ENCODE measurements around the gene EIF4A2.
"Not testable (repeated sequence)": the region's sequence is repeated elsewhere in the genome, so short reads cannot be mapped to it uniquely, and the experiment has no call there.

EIF4A2 gene

DNA sequence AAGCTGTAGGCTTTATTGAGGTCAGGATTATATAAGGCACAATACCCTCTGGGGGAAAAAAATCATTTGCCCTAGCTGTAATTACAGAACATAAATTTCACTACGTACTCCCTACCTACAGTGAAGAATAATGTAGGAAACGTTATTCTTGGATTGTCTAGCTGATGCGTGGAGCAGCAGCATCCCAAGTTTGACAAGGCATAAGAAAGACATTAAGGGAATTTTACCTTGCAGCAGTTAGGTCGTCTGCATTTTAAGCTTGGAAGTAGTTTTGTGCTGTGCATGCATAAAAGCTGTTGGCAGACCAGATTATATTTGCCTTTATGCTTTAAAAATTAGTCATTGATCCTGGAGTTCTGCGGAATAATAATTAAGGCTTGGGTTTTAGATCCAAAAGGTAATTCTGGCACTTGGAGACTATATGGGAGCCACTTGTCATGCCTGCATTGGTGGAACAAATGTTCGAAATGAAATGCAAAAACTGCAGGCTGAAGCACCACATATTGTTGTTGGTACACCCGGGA, 2.2 kb downstream of the EIF4A2 start:
- no peak for DNase-seq (ENCODE audit: low read depth)

- no peak for DNase-seq (ENCODE audit: low read depth)
Measured at GRCh38 chr3:186786922-186787321, 3.5 kb downstream of the EIF4A2 start.

GRCh38 chr3:186787642-186788481, 4.5 kb downstream of the EIF4A2 start:
- DNase-seq (ENCODE audit: low read depth), result no peak

DNA sequence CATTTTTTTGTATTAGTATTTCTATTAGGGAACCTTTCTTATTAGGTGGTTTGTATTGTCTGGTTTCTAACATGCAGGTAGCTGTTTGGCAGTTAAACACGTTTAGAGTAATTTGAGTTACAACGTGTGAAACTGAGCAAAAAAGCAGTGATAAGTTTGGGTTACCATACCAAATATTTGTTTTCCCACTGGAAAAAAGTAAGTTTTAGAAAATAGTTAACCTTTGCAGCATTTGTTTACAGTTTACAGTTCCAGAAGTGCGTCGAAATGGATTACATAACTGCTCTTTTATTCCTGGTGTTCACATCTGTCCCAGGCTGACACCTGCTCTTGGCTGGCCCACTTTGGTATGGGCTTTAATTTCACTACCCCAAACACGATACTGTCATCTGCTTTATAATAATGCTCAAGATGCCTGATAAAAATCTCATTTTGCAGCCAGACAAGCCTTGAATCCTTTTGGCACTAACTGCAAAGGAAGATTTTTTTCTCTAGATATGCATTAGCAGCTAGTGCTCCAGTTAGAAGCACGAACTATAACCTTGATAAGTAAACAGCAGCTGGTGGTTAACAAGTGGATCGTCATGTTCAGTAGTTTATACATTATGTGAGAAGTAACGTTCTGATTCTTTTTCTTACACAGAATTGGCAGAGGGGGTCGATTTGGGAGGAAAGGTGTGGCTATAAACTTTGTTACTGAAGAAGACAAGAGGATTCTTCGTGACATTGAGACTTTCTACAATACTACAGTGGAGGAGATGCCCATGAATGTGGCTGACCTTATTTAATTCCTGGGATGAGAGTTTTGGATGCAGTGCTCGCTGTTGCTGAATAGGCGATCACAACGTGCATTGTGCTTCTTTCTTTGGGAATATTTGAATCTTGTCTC, 5.3 kb downstream of the EIF4A2 start:
- DNase-seq (ENCODE audit: low read depth), result no peak

DNA sequence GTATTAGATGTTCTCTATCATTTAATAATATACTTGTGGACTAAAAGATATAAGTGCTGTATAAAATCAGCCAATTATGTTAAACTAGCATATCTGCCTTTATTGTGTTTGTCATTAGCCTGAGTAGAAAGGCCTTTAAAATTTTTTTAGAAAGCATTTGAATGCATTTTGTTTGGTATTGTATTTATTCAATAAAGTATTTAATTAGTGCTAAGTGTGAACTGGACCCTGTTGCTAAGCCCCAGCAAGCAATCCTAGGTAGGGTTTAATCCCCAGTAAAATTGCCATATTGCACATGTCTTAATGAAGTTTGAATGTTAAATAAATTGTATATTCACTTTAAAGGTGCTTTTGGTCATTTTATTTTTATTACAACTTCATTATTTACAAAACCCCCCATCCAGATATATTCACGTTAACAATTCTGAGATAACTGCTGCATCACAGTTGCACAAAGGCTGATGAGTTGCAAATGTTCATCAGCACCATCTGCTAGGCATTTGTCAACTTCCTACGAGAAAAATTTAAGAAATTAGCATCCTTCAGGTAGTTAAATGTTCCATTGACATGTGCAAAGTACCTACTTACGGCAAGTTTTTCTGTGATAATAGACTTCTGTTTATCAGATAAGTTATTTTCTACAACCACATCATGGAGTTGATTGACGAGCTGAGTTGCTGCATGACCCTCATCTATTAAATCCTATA, 6.3 kb downstream of the EIF4A2 start:
- no peak for DNase-seq (ENCODE audit: low read depth)

DNA sequence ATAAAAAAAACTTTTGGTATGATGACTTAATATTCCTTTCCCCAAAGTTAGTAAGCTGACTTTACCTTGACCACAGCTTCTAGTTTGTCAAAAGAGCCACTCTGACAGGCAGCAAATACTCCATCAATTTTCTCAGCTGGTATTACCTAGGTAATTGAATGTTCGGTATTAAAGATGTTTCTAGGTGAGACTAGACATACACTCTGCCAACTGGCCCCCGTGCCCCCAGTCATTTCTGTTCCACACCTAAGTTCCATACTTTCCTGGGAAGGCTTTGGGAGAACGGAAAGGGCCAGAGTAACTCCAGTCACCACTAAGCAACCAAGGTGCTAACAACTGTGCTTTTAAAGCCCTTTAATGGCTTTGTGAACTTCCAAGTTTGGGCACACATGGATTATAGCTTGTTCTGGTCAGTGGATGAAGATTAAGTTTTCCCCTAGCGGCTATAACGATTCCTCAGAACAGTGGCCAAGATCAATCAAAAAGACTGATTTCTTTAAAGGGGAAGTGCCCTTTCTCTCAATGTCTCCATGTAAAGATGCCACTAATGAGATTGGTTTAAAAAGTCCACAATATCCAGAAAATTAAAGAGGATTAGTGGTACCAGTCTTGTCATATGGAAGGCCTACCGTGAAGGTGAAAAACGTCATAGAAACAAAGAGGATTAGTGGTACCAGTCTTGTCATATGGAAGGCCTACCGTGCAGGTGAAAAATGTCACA, 7.0 kb downstream of the EIF4A2 start:
- peak; percentile 49 for DNase-seq (ENCODE audit: low read depth)

GRCh38 chr3:186798239-186798874, 15.0 kb downstream of the EIF4A2 start:
- DNase-seq (ENCODE audit: low read depth), result no peak

GRCh38 chr3:186800285-186800684, 16.9 kb downstream of the EIF4A2 start:
- DNase-seq (ENCODE audit: low read depth), result no peak

- DNase-seq (ENCODE audit: low read depth), result no peak
Measured at GRCh38 chr3:186802701-186803100, 19.3 kb downstream of the EIF4A2 start.

DNA sequence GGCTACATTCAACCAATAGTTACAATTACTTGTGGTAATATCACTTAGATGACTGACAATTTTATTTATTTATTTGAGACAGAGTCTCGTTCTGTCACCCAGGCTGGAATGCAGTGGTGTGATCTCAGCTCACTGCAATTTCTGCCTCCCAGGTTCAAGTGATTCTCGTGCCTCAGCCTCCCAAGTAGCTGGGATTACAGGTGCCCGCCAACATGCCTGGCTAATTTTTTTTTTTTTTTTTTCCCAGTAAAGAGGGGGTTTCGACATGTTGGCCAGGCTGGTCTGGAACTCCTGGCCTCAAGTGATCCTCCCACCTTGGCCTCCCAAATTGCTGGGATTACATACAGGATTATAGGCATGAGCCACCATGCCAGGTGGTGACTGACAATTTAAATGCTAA, 20.1 kb downstream of the EIF4A2 start:
- not testable (repeated sequence) for DNase-seq (ENCODE audit: low read depth)

- DNase-seq (ENCODE audit: low read depth), result peak; percentile 59
Measured at GRCh38 chr3:186806089-186807055, 23.0 kb downstream of the EIF4A2 start, which contains the start of gene RFC4. Gene RFC4 (minus strand): TSS chr3:186806482. CDS start chr3:186804713, 1,769 bp downstream.

GRCh38 chr3:186807231-186807630, 23.9 kb downstream of the EIF4A2 start:
- DNase-seq (ENCODE audit: low read depth), result no peak

- DNase-seq (ENCODE audit: low read depth), result no peak
Measured at GRCh38 chr3:186810336-186810996, 27.1 kb downstream of the EIF4A2 start.

GRCh38 chr3:186811313-186811712, 27.9 kb downstream of the EIF4A2 start:
- not testable (repeated sequence) for DNase-seq (ENCODE audit: low read depth)

GRCh38 chr3:186814100-186814499, 30.7 kb downstream of the EIF4A2 start:
- DNase-seq (ENCODE audit: low read depth), result no peak

DNA sequence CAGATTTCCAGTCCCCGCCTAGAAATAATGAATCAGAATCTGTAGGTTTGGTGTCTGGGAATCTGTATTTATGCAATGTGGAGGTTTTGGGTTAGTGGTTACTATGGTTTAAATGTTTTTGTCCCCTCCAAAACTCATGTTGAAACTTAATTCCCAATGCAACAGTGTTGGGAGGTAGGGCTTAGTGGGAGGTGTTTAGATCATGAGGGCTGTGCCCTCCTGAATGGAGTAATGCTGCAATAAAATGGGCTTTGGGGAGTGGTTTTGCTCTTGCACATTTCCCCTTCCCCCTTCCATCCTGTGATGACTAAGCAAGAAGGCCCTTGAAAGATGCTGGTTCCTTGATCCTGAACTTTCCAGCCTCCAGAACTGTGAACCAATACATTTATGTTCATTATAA, 32.1 kb downstream of the EIF4A2 start:
- peak; percentile 81 for DNase-seq (ENCODE audit: low read depth)

DNA sequence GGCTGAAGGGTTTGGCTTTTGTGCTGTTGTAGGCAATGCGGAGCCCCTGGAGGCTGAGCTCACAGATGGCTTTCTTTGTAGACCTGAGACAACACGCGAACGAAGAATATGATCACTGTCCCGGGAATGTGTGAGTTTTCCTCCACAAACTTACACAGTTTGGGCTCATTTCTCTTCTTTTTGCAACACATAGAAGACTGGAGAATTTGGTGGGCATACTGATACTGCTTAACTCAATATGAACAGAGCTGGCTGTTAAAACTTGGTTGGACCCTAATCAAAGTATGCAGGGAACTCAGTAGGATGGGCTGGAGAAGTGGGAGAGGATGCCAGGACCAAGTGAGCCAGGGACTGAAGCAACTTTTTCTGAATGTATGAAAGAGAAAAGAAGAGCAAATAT, 35.1 kb downstream of the EIF4A2 start:
- DNase-seq (ENCODE audit: low read depth), result no peak

DNA sequence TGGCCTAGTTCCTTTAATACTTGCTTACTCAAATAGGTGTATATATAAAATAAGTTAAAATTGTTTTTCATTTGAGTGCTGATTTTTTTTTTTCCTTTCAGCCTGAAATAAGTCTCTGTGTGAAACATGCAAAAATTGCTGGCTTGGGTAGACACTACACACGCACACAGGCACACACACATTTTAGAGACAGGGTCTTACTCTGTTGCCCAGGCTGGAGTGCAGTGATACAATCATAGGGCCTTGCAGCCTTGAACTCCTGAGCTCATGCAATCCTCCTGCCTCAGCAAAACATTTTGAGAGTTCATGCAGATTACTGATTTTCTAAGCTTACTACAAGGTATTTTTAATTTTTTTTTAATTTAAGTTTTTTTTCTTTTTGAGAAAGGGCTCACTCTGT, 35.6 kb downstream of the EIF4A2 start:
- no peak for DNase-seq (ENCODE audit: low read depth)

All from amniotic epithelial cell (primary cell).